ENCODE data around the gene TEN1. TPM values are rescaled to one million over a fixed set of nuclear protein-coding genes. Genes with fewer than 3 reads are reported as not detected.
A peak's percentile ranks its signal among the peaks of the same experiment; 100 is the strongest.

Gene TEN1
- total and polyA plus RNA-seq, 10 donors, result 6.0 to 38.7 (median 17.0) TPM

GRCh38 chr17:76000755-76001521, 21.9 kb downstream of the TEN1 start, which contains the start of gene CDK3:
TSS of gene CDK3 (plus strand) at chr17:76000855. CDS start at chr17:76001426, 571 bp downstream.
- no peak for DNase-seq
- peak within 1 kb of the TSS in 1 of 8 donors; percentile 26 for H3K27ac ChIP-seq
- H3K36me3 ChIP-seq, result peaks cover 0 to 48% (median 2%) of the 10 kb centered on the region in 6 donors
- intact Hi-C loops (cut with DNase I; ENCODE audit: low total_unique reads), result no loop called here
- no peaks in the 10 kb centered on the region for H3K9me3 ChIP-seq
- peaks cover 19 to 74% (median 42%) of the 10 kb centered on the region in 6 donors for H3K4me1 ChIP-seq
- 88 to 93% (median 91%) methylated on average over 14 to 21 of the region's 21 CpGs for WGBS, 5 donors
- no peaks in the 10 kb centered on the region for H3K27me3 ChIP-seq (replicated peaks in 1 of 7)
- no peak for TF ChIP-seq POLR2A (IDR thresholded peaks at IDR 0.05)
- peak in 5 of 11 experiments; percentile 2 to 44 (median 37) for TF ChIP-seq CTCF (IDR thresholded peaks at IDR 0.05 in 8 of 11, conservative IDR thresholded peaks at IDR 0.05 in 3 of 11)
- no peak for TF ChIP-seq POLR2AphosphoS5 (IDR thresholded peaks at IDR 0.05)
- H3K4me3 ChIP-seq, result no peak within 1 kb of the TSS

GRCh38 chr17:76002100-76002499, 23.1 kb downstream of the TEN1 start:
- no peaks in the 10 kb centered on the region for H3K27me3 ChIP-seq (replicated peaks in 1 of 7)
- TF ChIP-seq POLR2AphosphoS5 (IDR thresholded peaks at IDR 0.05) (no peak), CTCF (IDR thresholded peaks at IDR 0.05 in 8 of 11, conservative IDR thresholded peaks at IDR 0.05 in 3 of 11) (no peak)
- intact Hi-C loops (cut with DNase I; ENCODE audit: low total_unique reads), result no loop called here
- no peak for DNase-seq
- 89 to 100% (median 97%) methylated on average over 6 to 12 of the region's 12 CpGs for WGBS, 5 donors
- H3K9me3 ChIP-seq, result no peaks in the 10 kb centered on the region
- peaks cover 0 to 47% (median 2%) of the 10 kb centered on the region in 6 donors for H3K36me3 ChIP-seq
- H3K4me3 ChIP-seq, result no peak overlapping the region
- peaks cover 14 to 63% (median 33%) of the 10 kb centered on the region in 6 donors for H3K4me1 ChIP-seq
- H3K27ac ChIP-seq, result no peak overlapping the region

GRCh38 chr17:76003915-76004314, 24.9 kb downstream of the TEN1 start:
- intact Hi-C loops (cut with DNase I; ENCODE audit: low total_unique reads), result loop anchor here (2.0 kb wide), 1 partner anchor 99 kb away; the partner anchor contains the start of gene MRPL38
- WGBS, 5 donors, result 67 to 90% (median 82%) methylated on average over 6 of the region's 6 CpGs
- Histone ChIP-seq H3K27me3 (replicated peaks in 1 of 7) (no peaks in the 10 kb centered on the region), H3K9me3 (no peaks in the 10 kb centered on the region), H3K27ac (peak overlapping the region in 4 of 8 donors; percentile 33 to 54 (median 48)), H3K4me3 (no peak overlapping the region), H3K36me3 (peaks cover 0 to 47% (median 2%) of the 10 kb centered on the region in 6 donors), H3K4me1 (peaks cover 7 to 45% (median 22%) of the 10 kb centered on the region in 6 donors)
- DNase-seq, result no peak
- TF ChIP-seq POLR2AphosphoS5 (IDR thresholded peaks at IDR 0.05), result no peak
- TF ChIP-seq CTCF (IDR thresholded peaks at IDR 0.05 in 8 of 11, conservative IDR thresholded peaks at IDR 0.05 in 3 of 11), result no peak
- no peak for TF ChIP-seq POLR2A (IDR thresholded peaks at IDR 0.05)

GRCh38 chr17:76004750-76005262, 25.8 kb downstream of the TEN1 start:
- Histone ChIP-seq H3K4me1 (peaks cover 7 to 43% (median 22%) of the 10 kb centered on the region in 6 donors), H3K27ac (peak overlapping the region in 2 of 8 donors; percentile 21 to 47)

More at GRCh38 chr17:76004750-76005262, 25.8 kb downstream of the TEN1 start:
- DNase-seq, result no peak
- WGBS, 5 donors, result 74 to 89% (median 79%) methylated on average over 7 to 8 of the region's 8 CpGs
- H3K4me3 ChIP-seq, result no peak overlapping the region
- no peak for TF ChIP-seq POLR2AphosphoS5 (IDR thresholded peaks at IDR 0.05)
- no peak for TF ChIP-seq CTCF (IDR thresholded peaks at IDR 0.05 in 8 of 11, conservative IDR thresholded peaks at IDR 0.05 in 3 of 11)
- no peak for TF ChIP-seq POLR2A (IDR thresholded peaks at IDR 0.05)
- intact Hi-C loops (cut with DNase I; ENCODE audit: low total_unique reads), result loop anchor here (2.0 kb wide), 1 partner anchor 100 kb away; the partner anchor contains the start of gene MRPL38
- H3K36me3 ChIP-seq, result peaks cover 0 to 47% (median 2%) of the 10 kb centered on the region in 6 donors
- H3K27me3 ChIP-seq (replicated peaks in 1 of 7), result no peaks in the 10 kb centered on the region
- no peaks in the 10 kb centered on the region for H3K9me3 ChIP-seq
